SK-N-SH (cell line): ENCODE measurements around the gene ABCC11. TPM values are rescaled to one million over a fixed set of nuclear protein-coding genes. Genes with fewer than 3 reads are reported as not detected.

ENCODE experiments used
- CTCF ChIA-PET: fragments of 300-600, 350-600 bp; formaldehyde crosslinking; extraction: SDS; loops from one replicate; lab custom pipeline; 2021; lab: Yijun Ruan, JAX
- POLR2A ChIA-PET: fragments of 350-600 bp; sonication (Branson Sonifier 250); formaldehyde crosslinking; extraction: SDS; loops from one replicate; lab custom pipeline; 2020; ENCODE audit warnings: antibody characterized with exemption, inconsistent platforms; lab: Yijun Ruan, JAX
- DNase-seq: peaks from one replicate; pipeline ENCODE4 v3.0.0; 2012
- H2AFZ ChIP-seq: fragments of 200-600 bp; sonication (generic); 2 replicates; pipeline ENCODE4 v1.8.1; 2016; ENCODE audit warnings: antibody characterized with exemption, mild to moderate bottlenecking, low read depth
- H3F3A ChIP-seq: fragments of 200-600 bp; sonication (generic); replicated peaks from 2 replicates; pipeline ENCODE3; 2016; ENCODE audit warnings: antibody characterized with exemption, mild to moderate bottlenecking; ENCODE audit not compliant: insufficient read depth
- H3K27ac ChIP-seq, 2 experiments: fragments of 200-500 bp in 1 of 2; fragments of 200-600 bp in 1 of 2; sonication (Bioruptor generic) in 1 of 2; sonication (generic), shearing (Covaris generic) in 1 of 2; 2 replicates each; pipeline versions ENCODE4 v1.5.1 to v1.6.1; 2014 to 2016; ENCODE audit warnings: low read depth in 2 of 2, inconsistent platforms in 1 of 2, low read length in 1 of 2, mild to moderate bottlenecking in 1 of 2, mixed read lengths in 1 of 2
- H3K27me3 ChIP-seq: fragments of 200-600 bp; sonication (generic), shearing (Covaris generic); 2 replicates; pipeline ENCODE4 v1.6.1; 2016; ENCODE audit warnings: mixed run types; ENCODE audit not compliant: insufficient read depth
- H3K36me3 ChIP-seq, 2 experiments: fragments of 200-500 bp in 1 of 2; fragments of 200-600 bp in 1 of 2; sonication (Bioruptor generic) in 1 of 2; sonication (generic) in 1 of 2; replicated peaks in 1 of 2; 2 replicates each; pipeline versions ENCODE3 to v1.5.1; 2014 to 2016; ENCODE audit warnings: low read length in 1 of 2, mild to moderate bottlenecking in 1 of 2; ENCODE audit not compliant: insufficient read depth in 2 of 2, control insufficient read depth in 1 of 2
- H3K4me1 ChIP-seq, 2 experiments: fragments of 200-500 bp in 1 of 2; fragments of 200-600 bp in 1 of 2; sonication (Bioruptor generic) in 1 of 2; sonication (generic), shearing (Covaris generic) in 1 of 2; 2 replicates each; pipeline versions ENCODE4 v1.5.1 to v1.6.1; 2014 to 2016; ENCODE audit warnings: low read depth in 1 of 2, low read length in 1 of 2, mixed run types in 1 of 2; ENCODE audit not compliant: insufficient read depth in 2 of 2, control insufficient read depth in 1 of 2
- H3K4me2 ChIP-seq: fragments of 200-600 bp; sonication (generic), shearing (Covaris generic); 2 replicates; pipeline ENCODE4 v1.6.1; 2017; ENCODE audit warnings: mixed run types
- H3K4me3 ChIP-seq, 2 experiments: fragments of 200-500 bp in 1 of 2; fragments of 200-600 bp in 1 of 2; sonication (Bioruptor generic) in 1 of 2; sonication (generic), shearing (Covaris generic) in 1 of 2; 2 replicates each; pipeline versions ENCODE4 v1.5.1 to v1.8.1; 2014 to 2016; ENCODE audit warnings: low read depth in 2 of 2, inconsistent platforms in 1 of 2, low read length in 1 of 2, mild to moderate bottlenecking in 1 of 2, mixed read lengths in 1 of 2, moderate library complexity in 1 of 2
- H3K79me2 ChIP-seq: fragments of 200-600 bp; sonication (generic); 2 replicates; pipeline ENCODE4 v1.8.1; 2017; ENCODE audit warnings: mild to moderate bottlenecking; ENCODE audit not compliant: insufficient read depth
- H3K9ac ChIP-seq: fragments of 200-600 bp; sonication (generic); 2 replicates; pipeline ENCODE4 v1.6.1; 2017; ENCODE audit warnings: mixed run types
- H3K9me2 ChIP-seq: fragments of 200-600 bp; sonication (generic); 2 replicates; pipeline ENCODE4 v1.6.1; 2017; ENCODE audit warnings: mixed run types
- H3K9me3 ChIP-seq: fragments of 200-600 bp; sonication (generic); 2 replicates; pipeline ENCODE4 v1.6.1; 2017; ENCODE audit warnings: mixed run types, mild to moderate bottlenecking, moderate library complexity
- H4K20me1 ChIP-seq: fragments of 200-600 bp; sonication (generic); 2 replicates; pipeline ENCODE4 v1.6.1; 2017; ENCODE audit warnings: mild to moderate bottlenecking, mixed run types; ENCODE audit not compliant: insufficient read depth
- CHD2 ChIP-seq: fragments of 150-350 bp; IDR thresholded peaks from 2 replicates; pipeline ENCODE4 v1.6.1; 2018; ENCODE audit warnings: low read length; ENCODE audit not compliant: partially characterized antibody
- ELF1 ChIP-seq: IDR thresholded peaks from 2 replicates; pipeline ENCODE4 v1.4.0; 2012
- FOXJ3 ChIP-seq: sonication (generic); formaldehyde crosslinking; IDR thresholded peaks from 2 replicates; pipeline ENCODE4 v1.5.1; 2020; ENCODE audit warnings: mild to moderate bottlenecking, missing genetic modification reagents
- FOXM1 ChIP-seq: IDR thresholded peaks from 2 replicates; pipeline ENCODE4 v1.4.0; 2012; ENCODE audit warnings: low read depth, mild to moderate bottlenecking
- JUND ChIP-seq: IDR thresholded peaks from 2 replicates; pipeline ENCODE4 v1.4.0; 2012
- MAX ChIP-seq: IDR thresholded peaks from 2 replicates; pipeline ENCODE4 v1.4.0; 2012; ENCODE audit warnings: low read depth
- MEF2A ChIP-seq: IDR thresholded peaks from 2 replicates; pipeline ENCODE4 v1.4.0; 2012; ENCODE audit warnings: low read depth, borderline replicate concordance
- MXI1 ChIP-seq: IDR thresholded peaks from 2 replicates; pipeline ENCODE4 v1.6.1; 2012; ENCODE audit warnings: mild to moderate bottlenecking, low read depth, low read length, improper control_type of control experiment
- NRF1 ChIP-seq: IDR thresholded peaks from 2 replicates; pipeline ENCODE4 v1.6.1; 2012; ENCODE audit warnings: low read depth, mild to moderate bottlenecking, low read length
- POLR2AphosphoS5 ChIP-seq: IDR thresholded peaks from 2 replicates; pipeline ENCODE4 v1.6.1; 2012; ENCODE audit warnings: low read depth, low read length
- RAD21 ChIP-seq: IDR thresholded peaks from 2 replicates; pipeline ENCODE4 v1.6.1; 2012; ENCODE audit warnings: mild to moderate bottlenecking, low read length
- RCOR1 ChIP-seq: fragments of 150-350 bp; IDR thresholded peaks from 2 replicates; pipeline ENCODE4 v1.6.1; 2017; ENCODE audit warnings: antibody characterized with exemption, low read length
- REST ChIP-seq: IDR thresholded peaks from 2 replicates; pipeline ENCODE4 v1.6.1; 2012; ENCODE audit warnings: mild to moderate bottlenecking, low read depth, low read length, moderate library complexity
- SMC3 ChIP-seq: IDR thresholded peaks from 2 replicates; pipeline ENCODE4 v1.6.1; 2012; ENCODE audit warnings: low read depth, low read length, improper control_type of control experiment
- TEAD4 ChIP-seq: IDR thresholded peaks from 2 replicates; pipeline ENCODE4 v1.4.0; 2012; ENCODE audit warnings: mild to moderate bottlenecking, borderline replicate concordance; ENCODE audit not compliant: insufficient read depth
- YY1 ChIP-seq: IDR thresholded peaks from 2 replicates; pipeline ENCODE4 v1.4.0; 2012; ENCODE audit warnings: low read depth, mild to moderate bottlenecking
- ZBTB33 ChIP-seq: IDR thresholded peaks from 2 replicates; pipeline ENCODE4 v1.4.0; 2012; ENCODE audit warnings: low read depth, borderline replicate concordance
- WGBS: methylation state at CpG from one replicate; pipeline ENCODE4 v1.1.6; 2017; ENCODE audit warnings: low lambda C conversion rate; 5-methylcytosine and 5-hydroxymethylcytosine counted together
- polyA plus RNA-seq, 3 experiments: library from polyadenylated mRNA; depleted of rRNA; stranded (reverse); fragments of >200 nt; gene quantifications; 2 replicates each; pipeline ENCODE4 v1.2.3, GENCODE V29; 2012
- TF ChIP-seq, protein P1 (sequence below): fragments of 150-350 bp; IDR thresholded peaks from 2 replicates; pipeline ENCODE4 v1.6.1; 2017; ENCODE audit warnings: antibody characterized with exemption, low read length, low read depth, borderline replicate concordance
- TF ChIP-seq, protein P2 (sequence below): IDR thresholded peaks from 2 replicates; pipeline ENCODE4; 2012

Gene ABCC11
- polyA plus RNA-seq, 1 of the 3 experiments (the other 2 are of a cell fraction) = 0.07 TPM

DNA sequence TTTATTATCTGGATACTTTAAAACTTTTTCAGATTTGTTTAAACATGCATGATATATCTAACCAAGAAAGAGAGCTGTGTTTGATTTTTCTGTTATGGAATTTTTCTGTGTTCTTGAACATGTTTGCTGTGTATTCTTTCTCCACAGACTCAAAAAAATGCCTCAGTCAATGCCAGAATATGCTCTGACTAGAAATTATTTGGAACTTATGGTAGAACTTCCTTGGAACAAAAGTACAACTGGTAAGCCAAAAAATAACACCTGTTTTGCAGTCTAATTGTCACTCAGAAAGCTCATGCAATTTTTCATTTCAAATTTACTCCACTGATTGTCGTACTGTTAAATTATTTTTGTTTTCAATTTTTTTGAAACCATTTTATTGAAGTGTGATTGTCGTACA, 15.3 kb upstream of the ABCC11 start:
- H3K4me1 ChIP-seq = no peaks in the 10 kb centered on the region
- ChIA-PET CTCF (no interaction called here), POLR2A (no interaction called here)
- no peak overlapping the region for H2AFZ ChIP-seq
- H3K9ac ChIP-seq = no peak overlapping the region
- peaks cover 64 to 75% of the 10 kb centered on the region in 2 experiments for H3K36me3 ChIP-seq
- H3K4me2 ChIP-seq = no peak overlapping the region
- no peak overlapping the region for H3K27ac ChIP-seq
- H3K79me2 ChIP-seq = no peaks in the 10 kb centered on the region; the same call in 1 of the 2 replicates
- WGBS = 96% methylated on average over 2 of the region's 2 CpGs
- H3K27me3 ChIP-seq = no peaks in the 10 kb centered on the region
- H3K9me3 ChIP-seq = no peaks in the 10 kb centered on the region
- DNase-seq = no peak
- TF ChIP-seq ELF1 (no peak), NRF1 (no peak), RCOR1 (no peak), POLR2AphosphoS5 (no peak), SMC3 (no peak), MXI1 (no peak), YY1 (no peak), ZBTB33 (no peak)
- TF ChIP-seq, protein P1, sequence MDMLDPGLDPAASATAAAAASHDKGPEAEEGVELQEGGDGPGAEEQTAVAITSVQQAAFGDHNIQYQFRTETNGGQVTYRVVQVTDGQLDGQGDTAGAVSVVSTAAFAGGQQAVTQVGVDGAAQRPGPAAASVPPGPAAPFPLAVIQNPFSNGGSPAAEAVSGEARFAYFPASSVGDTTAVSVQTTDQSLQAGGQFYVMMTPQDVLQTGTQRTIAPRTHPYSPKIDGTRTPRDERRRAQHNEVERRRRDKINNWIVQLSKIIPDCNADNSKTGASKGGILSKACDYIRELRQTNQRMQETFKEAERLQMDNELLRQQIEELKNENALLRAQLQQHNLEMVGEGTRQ = no peak
- H3F3A ChIP-seq = no peaks in the 10 kb centered on the region
- no peak overlapping the region for H3K4me3 ChIP-seq
- no peaks in the 10 kb centered on the region for H3K9me2 ChIP-seq
- no peaks in the 10 kb centered on the region for H4K20me1 ChIP-seq

DNA sequence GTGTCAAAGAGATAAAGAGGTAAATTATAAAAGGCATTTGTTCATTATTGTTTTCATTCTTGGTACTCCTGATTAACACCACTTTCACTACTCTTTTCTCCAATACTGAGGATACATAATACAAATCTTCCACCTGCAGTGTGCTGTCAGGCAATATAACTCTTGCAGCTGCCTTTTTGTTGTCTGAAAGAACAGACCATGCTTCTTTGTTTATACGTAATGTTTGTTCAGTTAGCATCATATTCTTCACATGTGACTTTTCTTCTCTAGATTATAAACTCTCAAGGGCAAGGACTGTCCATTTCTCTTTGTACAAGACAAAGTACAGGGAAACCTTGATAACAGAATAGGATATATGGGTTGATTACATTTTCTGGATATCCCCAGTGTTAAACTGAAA, 14.2 kb upstream of the ABCC11 start:
- no peaks in the 10 kb centered on the region for H3K4me1 ChIP-seq
- H3F3A ChIP-seq = no peaks in the 10 kb centered on the region
- peaks cover 3% of the 10 kb centered on the region; the same call in 1 of the 2 replicates for H3K79me2 ChIP-seq
- TF ChIP-seq ELF1 = no peak
- TF ChIP-seq, protein P2, sequence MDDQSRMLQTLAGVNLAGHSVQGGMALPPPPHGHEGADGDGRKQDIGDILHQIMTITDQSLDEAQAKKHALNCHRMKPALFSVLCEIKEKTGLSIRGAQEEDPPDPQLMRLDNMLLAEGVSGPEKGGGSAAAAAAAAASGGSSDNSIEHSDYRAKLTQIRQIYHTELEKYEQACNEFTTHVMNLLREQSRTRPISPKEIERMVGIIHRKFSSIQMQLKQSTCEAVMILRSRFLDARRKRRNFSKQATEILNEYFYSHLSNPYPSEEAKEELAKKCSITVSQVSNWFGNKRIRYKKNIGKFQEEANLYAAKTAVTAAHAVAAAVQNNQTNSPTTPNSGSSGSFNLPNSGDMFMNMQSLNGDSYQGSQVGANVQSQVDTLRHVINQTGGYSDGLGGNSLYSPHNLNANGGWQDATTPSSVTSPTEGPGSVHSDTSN = no peak
- no peak for TF ChIP-seq MAX
- no peak for TF ChIP-seq RAD21
- no peak for TF ChIP-seq FOXJ3 (CRISPR knock-in tag)
- TF ChIP-seq FOXM1 = no peak
- no peak for TF ChIP-seq CHD2
- no peak for TF ChIP-seq MEF2A
- TF ChIP-seq JUND = no peak
- TF ChIP-seq TEAD4 = no peak
- no peak for TF ChIP-seq REST
- DNase-seq = no peak
- no peak overlapping the region for H3K4me2 ChIP-seq
- WGBS = 100% methylated on average over 1 of the region's 1 CpG
- H3K9me3 ChIP-seq = no peaks in the 10 kb centered on the region
- no peaks in the 10 kb centered on the region for H3K27me3 ChIP-seq
- ChIA-PET CTCF (no interaction called here), POLR2A (no interaction called here)
- no peak overlapping the region for H3K4me3 ChIP-seq
- H3K9ac ChIP-seq = no peak overlapping the region
- H4K20me1 ChIP-seq = no peaks in the 10 kb centered on the region
- H3K36me3 ChIP-seq = peaks cover 73 to 75% of the 10 kb centered on the region in 2 experiments
- no peak overlapping the region for H2AFZ ChIP-seq
- H3K27ac ChIP-seq = no peak overlapping the region
- no peaks in the 10 kb centered on the region for H3K9me2 ChIP-seq
